Vagina (tissue), 2 donors: ENCODE measurements around the gene NPM1. TPM values are rescaled to one million over a fixed set of nuclear protein-coding genes. Genes with fewer than 3 reads are reported as not detected.
"Not testable (repeated sequence)": the region's sequence is repeated elsewhere in the genome, so short reads cannot be mapped to it uniquely, and the experiment has no call there.

Experiments
- DNase-seq, 2 donors: peaks; one replicate each; pipeline ENCODE4 v3.0.0-alpha.2; 2017; ENCODE audit errors: extremely low spot score in 2 of 2
- H3K27ac ChIP-seq: fragments of 200-600 bp; sonication (generic); one replicate; pipeline ENCODE4 v1.5.1; 2019
- H3K27me3 ChIP-seq: fragments of 200-600 bp; sonication (generic); one replicate; pipeline ENCODE4 v1.5.1; 2019
- H3K36me3 ChIP-seq, 2 donors: fragments of 200-600 bp; sonication (generic); one replicate each; pipeline ENCODE4 v1.5.1; 2017 to 2019
- H3K4me1 ChIP-seq: fragments of 200-600 bp; sonication (generic); one replicate; pipeline ENCODE4 v1.5.1; 2019
- H3K4me3 ChIP-seq, 2 donors: fragments of 200-600 bp; sonication (generic); 1 replicate in 1 of 2; 2 replicates in 1 of 2; pipeline ENCODE4 v1.5.1; 2016 to 2019
- H3K9me3 ChIP-seq: fragments of 200-600 bp; sonication (generic); one replicate; pipeline ENCODE4 v1.5.1; 2019
- POLR2A ChIP-seq, 2 donors: fragments of 450-650 bp; IDR thresholded peaks; one replicate each; pipeline ENCODE4 v1.6.1; 2017; ENCODE audit warnings: antibody characterized with exemption in 2 of 2, mild to moderate bottlenecking in 2 of 2, moderate library complexity in 2 of 2
- POLR2AphosphoS5 ChIP-seq, 2 donors: sonication (generic); formaldehyde crosslinking; IDR thresholded peaks; one replicate each; pipeline ENCODE4 v1.9.0; 2017; ENCODE audit warnings: antibody characterized with exemption in 2 of 2, mild to moderate bottlenecking in 2 of 2, low read depth in 1 of 2; ENCODE audit not compliant: insufficient read depth in 1 of 2
- intact Hi-C: fragments of 100-400 bp; cut with DNase I; formaldehyde crosslinking; loops from one replicate; pipeline ENCODE4 v1.15.1; 2023
- total RNA-seq: library from RNA; depleted of rRNA; stranded (reverse); fragments of >200 nt; gene quantifications from one replicate; pipeline ENCODE4 v1.2.3, GENCODE V29; 2016
- TF ChIP-seq, protein P1 (sequence below), 3 experiments: fragments of 450-650 bp in 2 of 3; fragments of 200-600 bp in 1 of 3; sonication (generic) in 1 of 3; IDR thresholded peaks; one replicate each; pipeline ENCODE4 v1.5.1; 2017 to 2019; ENCODE audit warnings: antibody characterized with exemption in 3 of 3, mild to moderate bottlenecking in 2 of 3, moderate library complexity in 2 of 3

Gene NPM1
- total RNA-seq, 1 donor from 2014 or later = 526 TPM

DNA sequence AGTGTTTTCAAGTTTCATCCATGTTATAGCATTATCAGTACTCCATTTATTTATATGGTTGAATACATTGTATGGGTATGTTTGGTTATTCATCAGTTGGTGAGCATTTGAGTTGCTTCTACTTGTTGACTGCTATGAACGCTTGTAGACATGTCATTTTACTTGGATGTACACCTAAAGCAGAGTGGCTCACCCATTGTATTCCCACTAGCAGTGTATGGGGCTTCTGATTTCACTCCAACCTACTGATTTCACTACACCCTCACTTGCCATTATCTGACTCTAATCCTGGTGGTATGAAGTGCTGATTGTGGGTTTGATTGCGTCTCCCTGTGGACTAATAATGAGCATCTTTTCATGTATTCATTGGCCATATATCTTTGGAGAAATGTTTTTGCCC, 9.5 kb downstream of the NPM1 start:
- Histone ChIP-seq H3K36me3 (peaks cover 4 to 77% of the 10 kb centered on the region in 2 donors), H3K27ac (no peak overlapping the region), H3K4me1 (peaks cover 31% of the 10 kb centered on the region), H3K4me3 (no peak overlapping the region), H3K27me3 (no peaks in the 10 kb centered on the region), H3K9me3 (no peaks in the 10 kb centered on the region)
- intact Hi-C loops = no loop called here
- TF ChIP-seq, protein P1, sequence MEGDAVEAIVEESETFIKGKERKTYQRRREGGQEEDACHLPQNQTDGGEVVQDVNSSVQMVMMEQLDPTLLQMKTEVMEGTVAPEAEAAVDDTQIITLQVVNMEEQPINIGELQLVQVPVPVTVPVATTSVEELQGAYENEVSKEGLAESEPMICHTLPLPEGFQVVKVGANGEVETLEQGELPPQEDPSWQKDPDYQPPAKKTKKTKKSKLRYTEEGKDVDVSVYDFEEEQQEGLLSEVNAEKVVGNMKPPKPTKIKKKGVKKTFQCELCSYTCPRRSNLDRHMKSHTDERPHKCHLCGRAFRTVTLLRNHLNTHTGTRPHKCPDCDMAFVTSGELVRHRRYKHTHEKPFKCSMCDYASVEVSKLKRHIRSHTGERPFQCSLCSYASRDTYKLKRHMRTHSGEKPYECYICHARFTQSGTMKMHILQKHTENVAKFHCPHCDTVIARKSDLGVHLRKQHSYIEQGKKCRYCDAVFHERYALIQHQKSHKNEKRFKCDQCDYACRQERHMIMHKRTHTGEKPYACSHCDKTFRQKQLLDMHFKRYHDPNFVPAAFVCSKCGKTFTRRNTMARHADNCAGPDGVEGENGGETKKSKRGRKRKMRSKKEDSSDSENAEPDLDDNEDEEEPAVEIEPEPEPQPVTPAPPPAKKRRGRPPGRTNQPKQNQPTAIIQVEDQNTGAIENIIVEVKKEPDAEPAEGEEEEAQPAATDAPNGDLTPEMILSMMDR (IDR thresholded peaks at IDR 0.05) = no peak
- TF ChIP-seq POLR2AphosphoS5 (IDR thresholded peaks at IDR 0.05; ENCODE audit: insufficient read depth in 1 of 2, low read depth in 1 of 2) = no peak
- TF ChIP-seq POLR2A (IDR thresholded peaks at IDR 0.05) = no peak
- no peak for DNase-seq

DNA sequence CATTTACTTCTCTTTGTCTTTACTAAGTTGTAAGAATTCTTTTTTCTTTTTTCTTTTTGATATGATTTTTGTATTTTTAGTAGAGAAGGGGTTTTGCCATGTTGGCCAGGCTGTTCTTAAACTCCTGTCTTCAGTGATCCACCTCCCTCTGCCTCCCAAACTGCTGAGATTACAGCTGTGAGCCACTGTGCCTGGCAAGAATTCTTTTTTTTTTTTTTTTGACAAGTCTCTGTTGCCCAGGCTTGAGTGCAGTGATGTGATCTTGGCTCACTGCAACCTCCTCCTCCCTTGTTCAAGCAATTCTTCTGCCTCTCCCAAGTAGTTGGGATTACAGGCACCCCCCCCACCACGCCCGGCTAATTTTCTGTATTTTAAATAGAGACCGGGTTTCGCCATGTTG, 9.9 kb downstream of the NPM1 start:
- Histone ChIP-seq H3K27ac (no peak overlapping the region), H3K36me3 (peaks cover 4 to 76% of the 10 kb centered on the region in 2 donors), H3K27me3 (no peaks in the 10 kb centered on the region), H3K9me3 (no peaks in the 10 kb centered on the region), H3K4me1 (peaks cover 27% of the 10 kb centered on the region), H3K4me3 (no peak overlapping the region)
- intact Hi-C loops = no loop called here
- TF ChIP-seq POLR2AphosphoS5 (IDR thresholded peaks at IDR 0.05; ENCODE audit: insufficient read depth in 1 of 2, low read depth in 1 of 2) (no peak), POLR2A (IDR thresholded peaks at IDR 0.05) (no peak)
- TF ChIP-seq, protein P1 (IDR thresholded peaks at IDR 0.05) = no peak
- DNase-seq = no peak

DNA sequence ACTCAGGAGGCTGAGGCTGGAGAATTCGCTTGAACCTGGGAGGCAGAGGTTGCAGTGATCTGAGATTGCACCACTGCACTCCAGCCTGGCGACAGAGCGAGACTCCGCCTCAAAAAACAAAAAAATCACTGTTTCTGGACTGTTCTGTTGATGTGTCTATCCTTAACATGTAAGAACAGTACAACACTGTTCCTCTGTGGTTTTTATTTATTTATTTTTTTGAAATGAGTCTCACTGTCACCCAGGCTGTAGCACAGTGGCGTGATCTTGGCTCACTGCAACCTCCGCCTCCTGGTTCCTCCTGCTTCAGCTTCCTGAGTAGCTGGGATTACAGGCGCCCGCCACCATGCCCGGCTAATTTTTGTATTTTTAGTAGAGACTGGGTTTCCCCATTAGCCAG, 11.0 kb downstream of the NPM1 start:
- peaks cover 0 to 68% of the 10 kb centered on the region in 2 donors for H3K36me3 ChIP-seq

DNA sequence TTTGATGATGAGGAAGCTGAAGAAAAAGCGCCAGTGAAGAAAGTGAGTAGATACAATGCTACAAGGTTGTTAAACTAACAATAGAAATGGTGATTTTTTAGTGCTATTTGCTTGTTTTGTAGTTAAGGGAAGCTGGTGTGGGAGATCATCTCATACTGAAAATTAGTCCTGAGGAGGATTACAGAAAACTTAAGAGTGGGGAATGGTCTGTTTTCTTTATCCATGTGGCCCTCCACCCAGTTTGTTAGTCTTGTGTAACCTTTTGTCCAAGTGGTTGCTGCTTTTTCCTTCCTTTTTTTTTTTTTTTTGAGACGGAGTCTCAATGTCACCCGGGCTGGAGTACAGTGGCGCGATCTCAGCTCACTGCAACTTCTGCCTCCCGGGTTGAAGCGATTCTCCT, 12.5 kb downstream of the NPM1 start:
- no peaks in the 10 kb centered on the region for H3K27me3 ChIP-seq
- no peaks in the 10 kb centered on the region for H3K9me3 ChIP-seq
- DNase-seq = no peak
- peaks cover 0 to 58% of the 10 kb centered on the region in 2 donors for H3K36me3 ChIP-seq
- TF ChIP-seq POLR2AphosphoS5 (IDR thresholded peaks at IDR 0.05; ENCODE audit: insufficient read depth in 1 of 2, low read depth in 1 of 2) (no peak), POLR2A (IDR thresholded peaks at IDR 0.05) (no peak)
- TF ChIP-seq, protein P1 (IDR thresholded peaks at IDR 0.05) = no peak
- no peak overlapping the region for H3K27ac ChIP-seq
- intact Hi-C loops = no loop called here
- no peak overlapping the region for H3K4me3 ChIP-seq
- peaks cover 24% of the 10 kb centered on the region for H3K4me1 ChIP-seq

More for the DNA sequence above, 11.0 kb downstream of the NPM1 start:
- H3K9me3 ChIP-seq, intact Hi-C loops, H3K27ac ChIP-seq, H3K4me3 ChIP-seq, H3K27me3 ChIP-seq, DNase-seq: not testable (repeated sequence)
- peaks cover 25% of the 10 kb centered on the region for H3K4me1 ChIP-seq

DNA sequence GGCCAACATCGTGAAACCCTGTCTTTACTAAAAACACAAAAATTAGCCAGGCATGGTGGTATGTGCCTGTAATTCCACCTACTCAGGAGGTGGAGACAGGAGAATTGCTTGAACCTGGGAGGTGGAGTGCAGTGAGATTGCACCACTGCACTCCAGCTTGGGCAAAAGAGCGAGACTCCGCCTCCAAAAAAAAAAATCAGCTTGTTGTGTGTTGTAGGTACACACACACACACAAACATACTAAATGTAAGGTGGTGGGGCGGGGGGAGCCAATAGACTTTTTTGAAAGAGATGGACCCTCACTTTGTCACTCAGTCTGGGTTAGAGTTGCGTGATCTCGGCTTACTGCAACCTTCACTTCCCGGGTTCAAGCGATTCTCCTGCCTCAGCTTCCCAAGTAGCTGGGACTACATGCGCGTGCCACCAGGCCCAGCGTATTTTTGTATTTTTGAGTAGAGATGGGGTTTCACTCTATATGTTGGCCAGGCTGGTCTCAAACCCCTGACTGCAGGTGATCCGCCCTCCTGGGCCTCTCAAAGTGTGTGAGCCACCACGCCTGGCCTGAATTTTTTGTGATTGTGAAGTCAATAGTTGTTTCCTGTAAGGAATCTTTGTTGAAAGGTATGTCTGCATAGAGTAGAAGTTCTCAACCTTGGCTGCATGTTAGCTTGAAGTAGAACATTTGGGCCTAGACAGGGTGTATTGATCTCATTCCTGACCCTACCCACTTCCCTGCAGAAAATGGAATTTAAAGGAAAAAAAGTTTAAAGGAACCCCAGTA, 13.7 kb downstream of the NPM1 start:
- peaks cover 12% of the 10 kb centered on the region for H3K4me1 ChIP-seq
- H3K27me3 ChIP-seq = no peaks in the 10 kb centered on the region
- intact Hi-C loops = no loop called here
- H3K27ac ChIP-seq = no peak overlapping the region
- no peak overlapping the region for H3K4me3 ChIP-seq
- H3K9me3 ChIP-seq = no peaks in the 10 kb centered on the region
- H3K36me3 ChIP-seq = peaks cover 0 to 59% of the 10 kb centered on the region in 2 donors
- no peak for TF ChIP-seq POLR2A (IDR thresholded peaks at IDR 0.05)
- TF ChIP-seq, protein P1 (IDR thresholded peaks at IDR 0.05) = no peak
- no peak for TF ChIP-seq POLR2AphosphoS5 (IDR thresholded peaks at IDR 0.05; ENCODE audit: insufficient read depth in 1 of 2, low read depth in 1 of 2)
- no peak for DNase-seq

DNA sequence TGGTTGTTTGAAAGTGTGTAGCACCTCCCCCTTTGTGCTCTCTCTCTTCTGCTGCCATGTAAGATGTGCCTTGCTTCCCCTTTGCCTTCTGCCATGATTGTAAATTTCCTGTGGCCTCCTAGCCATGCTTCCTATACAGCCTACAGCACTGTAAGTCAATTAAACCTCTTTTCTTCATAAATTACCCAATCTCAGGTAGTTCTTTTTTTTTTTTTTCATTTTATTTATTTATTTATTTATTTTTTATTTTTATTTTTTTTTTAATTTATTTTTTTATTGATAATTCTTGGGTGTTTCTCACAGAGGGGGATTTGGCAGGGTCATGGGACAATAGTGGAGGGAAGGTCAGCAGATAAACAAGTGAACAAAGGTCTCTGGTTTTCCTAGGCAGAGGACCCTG, 15.1 kb downstream of the NPM1 start:
- peaks cover 0 to 48% of the 10 kb centered on the region in 2 donors for H3K36me3 ChIP-seq
- DNase-seq, H3K4me1 ChIP-seq, H3K27me3 ChIP-seq, intact Hi-C loops, H3K27ac ChIP-seq, H3K9me3 ChIP-seq, H3K4me3 ChIP-seq: not testable (repeated sequence)
